Coronary artery (tissue), 2 donors: ENCODE data around the gene SLC2A13.
"Not testable (repeated sequence)": the region's sequence is repeated elsewhere in the genome, so short reads cannot be mapped to it uniquely, and the experiment has no call there.

Source experiments
- DNase-seq: peaks from one replicate; pipeline ENCODE4 v3.0.0-alpha.2; 2017; ENCODE audit warnings: low spot score
- H3K27ac ChIP-seq, 2 donors: fragments of 200-600 bp; sonication (generic); one replicate each; pipeline ENCODE4 v1.5.1; 2016 to 2019
- H3K4me3 ChIP-seq: fragments of 200-600 bp; sonication (generic); 2 replicates; pipeline ENCODE4 v1.5.1; 2016; ENCODE audit warnings: mild to moderate bottlenecking, moderate library complexity
- CTCF ChIP-seq: fragments of 200-600 bp; sonication (generic); IDR thresholded peaks from one replicate; pipeline ENCODE4 v1.5.1; 2019; ENCODE audit warnings: antibody characterized with exemption

SLC2A13 gene

GRCh38 chr12:39935839-39936238 lies 170.0 kb downstream of the SLC2A13 start:
- no peak for DNase-seq

GRCh38 chr12:39935275-39935674 lies 170.6 kb downstream of the SLC2A13 start:
- no peak for DNase-seq
- Histone ChIP-seq H3K27ac (no peak overlapping the region), H3K4me3 (no peak overlapping the region)
- TF ChIP-seq CTCF, result no peak

More at GRCh38 chr12:39935839-39936238, 170.0 kb downstream of the SLC2A13 start:
- TF ChIP-seq CTCF, result no peak
- Histone ChIP-seq H3K4me3 (no peak overlapping the region), H3K27ac (no peak overlapping the region)

GRCh38 chr12:39931857-39932256 lies 174.0 kb downstream of the SLC2A13 start:
- TF ChIP-seq CTCF, result no peak
- no peak overlapping the region for H3K4me3 ChIP-seq
- H3K27ac ChIP-seq, result no peak overlapping the region
- no peak for DNase-seq

- Histone ChIP-seq H3K4me3 (no peak overlapping the region), H3K27ac (no peak overlapping the region)
- TF ChIP-seq CTCF, result no peak
- no peak for DNase-seq
Observed at GRCh38 chr12:39931231-39931630, 174.7 kb downstream of the SLC2A13 start.

GRCh38 chr12:39930101-39930500 lies 175.8 kb downstream of the SLC2A13 start:
- no peak for DNase-seq
- Histone ChIP-seq H3K4me3 (no peak overlapping the region), H3K27ac (no peak overlapping the region)
- TF ChIP-seq CTCF, result no peak

- no peak for DNase-seq
- no peak overlapping the region for H3K4me3 ChIP-seq
- no peak for TF ChIP-seq CTCF
- H3K27ac ChIP-seq, result no peak overlapping the region
Observed at GRCh38 chr12:39928181-39928899, 177.5 kb downstream of the SLC2A13 start.

- H3K27ac ChIP-seq, result no peak overlapping the region
- H3K4me3 ChIP-seq, result no peak overlapping the region
- DNase-seq, result no peak
- no peak for TF ChIP-seq CTCF
Observed at GRCh38 chr12:39923364-39923763, 182.5 kb downstream of the SLC2A13 start.

- H3K27ac ChIP-seq, H3K4me3 ChIP-seq, DNase-seq: not testable (repeated sequence)
Observed at GRCh38 chr12:39922598-39922997, 183.3 kb downstream of the SLC2A13 start.
